ENCODE data around the gene SMC6. TPM values are rescaled to one million over a fixed set of nuclear protein-coding genes. Genes with fewer than 3 reads are reported as not detected.

SMC6 gene
- total RNA-seq, 6 experiments from 2014 or later, result 13.4 to 17.6 (median 16.6) TPM

GRCh38 chr2:17763641-17764333 is 10.2 kb upstream of the SMC6 start:
- Mint-ChIP-seq H3K27ac (no peak overlapping the region), H3K4me1 (ENCODE audit: low read depth) (peaks cover 11% of the 10 kb centered on the region), H3K9me3 (no peaks in the 10 kb centered on the region), H3K27me3 (ENCODE audit: insufficient read depth) (no peaks in the 10 kb centered on the region), H3K4me3 (no peak overlapping the region), H3K36me3 (ENCODE audit: low read depth) (peaks cover 11% of the 10 kb centered on the region; the same call in 1 of the 2 replicates)
- no peak for TF ChIP-seq CTCF (IDR thresholded peaks at IDR 0.05)
- DNase-seq, result no peak

GRCh38 chr2:17762451-17762850 is 8.8 kb upstream of the SMC6 start:
- H3K4me1 Mint-ChIP-seq (ENCODE audit: low read depth), result peaks cover 24% of the 10 kb centered on the region

GRCh38 chr2:17759805-17760204 is 6.2 kb upstream of the SMC6 start:
- Mint-ChIP-seq H3K36me3 (ENCODE audit: low read depth) (peaks cover 11% of the 10 kb centered on the region; the same call in 1 of the 2 replicates), H3K27me3 (ENCODE audit: insufficient read depth) (no peaks in the 10 kb centered on the region), H3K9me3 (no peaks in the 10 kb centered on the region), H3K4me1 (ENCODE audit: low read depth) (peaks cover 51% of the 10 kb centered on the region), H3K27ac (no peak overlapping the region), H3K4me3 (no peak overlapping the region)
- DNase-seq, result no peak
- no peak for TF ChIP-seq CTCF (IDR thresholded peaks at IDR 0.05)

More at GRCh38 chr2:17762451-17762850, 8.8 kb upstream of the SMC6 start:
- DNase-seq, result no peak
- Mint-ChIP-seq H3K9me3 (no peaks in the 10 kb centered on the region), H3K36me3 (ENCODE audit: low read depth) (peaks cover 11% of the 10 kb centered on the region; the same call in 1 of the 2 replicates), H3K27me3 (ENCODE audit: insufficient read depth) (no peaks in the 10 kb centered on the region), H3K27ac (no peak overlapping the region), H3K4me3 (no peak overlapping the region)
- TF ChIP-seq CTCF (IDR thresholded peaks at IDR 0.05), result no peak

- Mint-ChIP-seq H3K9me3 (no peaks in the 10 kb centered on the region), H3K27ac (peak overlapping the region; percentile 83), H3K27me3 (ENCODE audit: insufficient read depth) (no peaks in the 10 kb centered on the region), H3K4me1 (ENCODE audit: low read depth) (peaks cover 52% of the 10 kb centered on the region), H3K36me3 (ENCODE audit: low read depth) (peaks cover 1% of the 10 kb centered on the region; the same call in 1 of the 2 replicates), H3K4me3 (peak overlapping the region; percentile 93; the same call in 1 of the 2 replicates)
- DNase-seq, result no peak
- no peak for TF ChIP-seq CTCF (IDR thresholded peaks at IDR 0.05)
Measured at GRCh38 chr2:17758118-17758517, 4.5 kb upstream of the SMC6 start.

GRCh38 chr2:17757321-17757720 is 3.7 kb upstream of the SMC6 start:
- Mint-ChIP-seq H3K4me3 (peak overlapping the region; percentile 93), H3K4me1 (ENCODE audit: low read depth) (peaks cover 57% of the 10 kb centered on the region), H3K9me3 (no peaks in the 10 kb centered on the region), H3K36me3 (ENCODE audit: low read depth) (no peaks in the 10 kb centered on the region), H3K27ac (peak overlapping the region; percentile 83), H3K27me3 (ENCODE audit: insufficient read depth) (no peaks in the 10 kb centered on the region)
- peak; percentile 39 for DNase-seq
- no peak for TF ChIP-seq CTCF (IDR thresholded peaks at IDR 0.05)
